ENCODE data around the gene GLI3. TPM values are rescaled to one million over a fixed set of nuclear protein-coding genes. Genes with fewer than 3 reads are reported as not detected.

GLI3 gene
- total and polyA plus RNA-seq, 2 of the 8 experiments (the other 6 are each of a cell fraction or from before 2014, with no cell fraction given): 8.0 to 31.1 TPM

DNA sequence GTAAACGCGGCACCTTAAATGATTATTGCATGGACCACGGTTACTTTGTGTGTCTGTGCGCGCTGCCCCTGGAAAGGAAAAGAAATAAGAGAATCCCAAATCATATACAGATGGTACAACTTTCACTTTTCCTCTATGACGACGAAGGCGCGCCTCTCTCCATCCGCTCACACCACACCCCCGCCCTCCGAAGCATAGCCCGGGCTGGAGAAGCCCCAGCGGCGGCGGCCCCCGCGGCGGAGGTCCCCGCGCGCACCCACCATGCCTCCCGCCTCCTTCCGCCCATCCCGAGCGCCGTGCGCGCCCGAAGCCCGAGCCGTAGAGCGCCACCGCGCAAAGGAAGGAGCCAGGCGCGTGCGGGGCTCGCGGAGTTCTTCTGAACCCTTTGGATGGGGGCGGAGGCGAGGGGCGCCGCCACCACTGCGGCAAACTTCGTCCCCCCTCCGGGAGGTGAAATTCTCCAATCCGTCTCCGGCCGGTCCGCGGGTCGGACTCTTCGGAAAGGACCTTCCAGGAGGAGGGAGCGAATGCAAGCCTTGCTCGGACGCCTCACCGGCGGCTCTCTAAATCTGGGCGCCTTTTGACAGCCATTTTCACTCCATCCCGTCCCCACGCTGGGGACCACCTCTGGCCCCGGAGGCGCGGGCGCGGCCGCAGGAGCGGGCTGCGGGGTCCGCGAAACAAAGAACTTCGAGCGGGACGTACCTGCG, 588 bp downstream of the GLI3 start (continued):
- TF ChIP-seq, protein P1, sequence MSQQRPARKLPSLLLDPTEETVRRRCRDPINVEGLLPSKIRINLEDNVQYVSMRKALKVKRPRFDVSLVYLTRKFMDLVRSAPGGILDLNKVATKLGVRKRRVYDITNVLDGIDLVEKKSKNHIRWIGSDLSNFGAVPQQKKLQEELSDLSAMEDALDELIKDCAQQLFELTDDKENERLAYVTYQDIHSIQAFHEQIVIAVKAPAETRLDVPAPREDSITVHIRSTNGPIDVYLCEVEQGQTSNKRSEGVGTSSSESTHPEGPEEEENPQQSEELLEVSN (IDR thresholded peaks at IDR 0.05): peak; percentile 51; the same call in 1 of the 2 replicates
- TF ChIP-seq GTF2F1 (IDR thresholded peaks at IDR 0.05; ENCODE audit: borderline replicate concordance, low read depth, low read length) (no peak), RNF2 (IDR thresholded peaks at IDR 0.05; ENCODE audit: borderline replicate concordance, low read depth, low read length, missing control alignments, poor library complexity, severe bottlenecking) (no peak), RXRA (IDR thresholded peaks at IDR 0.05; ENCODE audit: insufficient read depth, low read depth, low read length) (no peak), FOSL1 (IDR thresholded peaks at IDR 0.05; ENCODE audit: insufficient read depth, low read depth, low read length) (no peak), CTBP2 (IDR thresholded peaks at IDR 0.05; ENCODE audit: borderline replicate concordance, insufficient read depth, insufficient read length, low read length) (no peak), PHF8 (conservative IDR thresholded peaks at IDR 0.05; ENCODE audit: low read depth, low read length) (0 out of 2 replicates have a peak, but pooled peaks have one; percentile 34), TBP (IDR thresholded peaks at IDR 0.05; ENCODE audit: low read depth, low read length) (no peak), CREB1 (IDR thresholded peaks at IDR 0.05) (no peak; the same call in 1 of the 2 replicates), SIN3A (conservative IDR thresholded peaks at IDR 0.05 in 1 of 2, IDR thresholded peaks at IDR 0.05 in 1 of 2; ENCODE audit: low read depth in 1 of 2, low read length in 2 of 2) (peak; percentile 7 to 52; a peak in 1 of 4 replicates), ASH2L (IDR thresholded peaks at IDR 0.05; ENCODE audit: low read length) (peak; percentile 89), CBX5 (IDR thresholded peaks at IDR 0.05; ENCODE audit: low read depth, low read length) (no peak), BACH1 (IDR thresholded peaks at IDR 0.05; ENCODE audit: low read length) (no peak), TAF1 (IDR thresholded peaks at IDR 0.05; ENCODE audit: low read depth, low read length) (no peak; the same call in 1 of the 2 replicates), EZH2 (IDR thresholded peaks at IDR 0.05; ENCODE audit: low read depth, low read length, severe bottlenecking) (no peak), BRCA1 (IDR thresholded peaks at IDR 0.05; ENCODE audit: low read depth, low read length) (no peak), RBBP5 (IDR thresholded peaks at IDR 0.05; ENCODE audit: borderline replicate concordance, low read depth, low read length) (peak; percentile 69; the same call in 1 of the 2 replicates), POLR2A (IDR thresholded peaks at IDR 0.05; ENCODE audit: control extremely low read depth in 1 of 2, low read depth in 2 of 2, low read length in 2 of 2) (peak in 1 of 2 experiments; percentile 46; a peak in 1 of 3 replicates), HDAC2 (IDR thresholded peaks at IDR 0.05; ENCODE audit: borderline replicate concordance in 1 of 2, low read depth in 2 of 2, low read length in 2 of 2) (0 out of 4 replicates have a peak, but pooled peaks of 1 of the 2 experiments have one; percentile 14), SP1 (IDR thresholded peaks at IDR 0.05; ENCODE audit: low read depth, low read length) (no peak)
- TF ChIP-seq, protein P2, sequence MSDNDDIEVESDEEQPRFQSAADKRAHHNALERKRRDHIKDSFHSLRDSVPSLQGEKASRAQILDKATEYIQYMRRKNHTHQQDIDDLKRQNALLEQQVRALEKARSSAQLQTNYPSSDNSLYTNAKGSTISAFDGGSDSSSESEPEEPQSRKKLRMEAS (IDR thresholded peaks at IDR 0.05): peak; percentile 71
- TF ChIP-seq, protein P3, sequence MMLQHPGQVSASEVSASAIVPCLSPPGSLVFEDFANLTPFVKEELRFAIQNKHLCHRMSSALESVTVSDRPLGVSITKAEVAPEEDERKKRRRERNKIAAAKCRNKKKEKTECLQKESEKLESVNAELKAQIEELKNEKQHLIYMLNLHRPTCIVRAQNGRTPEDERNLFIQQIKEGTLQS (IDR thresholded peaks at IDR 0.05; ENCODE audit: insufficient read depth, low read depth, low read length): no peak
